Tracheal epithelial cell (primary cell): ENCODE results near the gene RAD51C. TPM values are rescaled to one million over a fixed set of nuclear protein-coding genes. Genes with fewer than 3 reads are reported as not detected.

ENCODE experiments used
- total RNA-seq: library from RNA; depleted of rRNA; stranded (reverse); fragments of >200 nt; gene quantifications from 2 replicates; pipeline ENCODE4 v1.2.1, GENCODE V29; 2014

RAD51C gene
- total RNA-seq: 17.3 and 25.1 TPM in 2 replicates

GRCh38 chr17:58692239-58693055, at the start of gene RAD51C:
Gene RAD51C, plus strand, starts transcription at chr17:58692602. Its CDS starts 42 bp downstream, at chr17:58692644.

GRCh38 chr17:58691701-58692238, 632 bp upstream of the RAD51C start, which contains the start of gene TEX14:
Gene TEX14, minus strand, starts transcription at chr17:58692045. Its CDS starts 40,044 bp downstream, at chr17:58652001.

DNA sequence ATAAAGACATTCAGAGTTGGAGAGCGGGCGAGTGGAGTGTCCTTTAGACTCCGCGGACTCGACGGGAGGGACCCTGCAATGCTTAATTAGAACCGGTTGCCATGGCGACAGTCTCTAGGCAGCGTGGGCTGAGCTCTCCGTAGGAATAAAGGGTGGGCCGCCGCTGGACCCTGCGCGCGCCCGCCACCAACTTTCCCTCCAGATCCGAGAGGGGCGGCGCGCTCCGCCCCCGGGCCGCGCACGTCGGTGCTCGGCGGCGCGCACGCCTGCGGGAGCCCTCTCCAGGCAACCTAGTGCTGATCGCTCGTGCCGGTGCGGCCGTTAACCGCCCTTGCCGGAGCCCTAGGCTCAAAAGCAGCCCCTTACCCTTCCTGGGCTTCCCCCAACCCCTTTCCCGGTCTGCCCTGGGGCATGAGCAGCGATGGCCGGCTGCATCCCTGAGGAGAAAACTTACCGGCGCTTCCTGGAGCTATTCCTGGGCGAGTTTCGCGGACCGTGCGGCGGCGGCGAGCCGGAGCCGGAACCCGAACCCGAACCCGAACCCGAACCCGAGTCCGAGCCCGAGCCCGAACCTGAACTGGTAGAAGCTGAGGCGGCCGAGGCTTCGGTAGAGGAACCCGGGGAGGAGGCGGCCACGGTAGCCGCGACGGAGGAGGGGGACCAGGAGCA, 63.3 kb downstream of the RAD51C start, which contains the start of gene PPM1E:
PPM1E (plus strand) TSS at position 278 of the 669 bp plus-strand sequence.

Other genes starting within 250 kb of the RAD51C start
- gene HSF5, start 204.2 kb upstream of the RAD51C start, total RNA-seq: under 0.01 TPM in 1 of 2 replicates, not detected in the other
- gene MTMR4, start 178.0 kb upstream of the RAD51C start, total RNA-seq: 50.6 and 65.2 TPM in 2 replicates
- gene TEX14, start 557 bp upstream of the RAD51C start, total RNA-seq: under 0.01 TPM in 1 of 2 replicates, not detected in the other
- under 0.01 and 0.43 TPM in 2 replicates for gene PPM1E, start 63.3 kb downstream of the RAD51C start, total RNA-seq